Chondrocyte (in vitro differentiated cells): ENCODE results near the gene ERAP2. TPM values are rescaled to one million over a fixed set of nuclear protein-coding genes. Genes with fewer than 3 reads are reported as not detected.

Experiments
- DNase-seq: peaks from one replicate; pipeline ENCODE4 v3.0.0; 2021; ENCODE audit warnings: mixed read lengths, low spot score
- H3K27ac Mint-ChIP-seq: one replicate; pipeline ENCODE4 v1.8.0; 2021; ENCODE audit warnings: mild to moderate bottlenecking, moderate library complexity, mixed read lengths; ENCODE audit not compliant: unreplicated experiment
- H3K27me3 Mint-ChIP-seq: 2 replicates; pipeline ENCODE4 v1.8.0; 2021; ENCODE audit warnings: low read depth, mixed read lengths
- H3K36me3 Mint-ChIP-seq: 2 replicates; pipeline ENCODE4 v1.8.0; 2021; ENCODE audit warnings: low read depth, mixed read lengths
- H3K4me1 Mint-ChIP-seq: 2 replicates; pipeline ENCODE4 v1.8.0; 2021; ENCODE audit warnings: low read depth, mild to moderate bottlenecking, mixed read lengths
- H3K4me3 Mint-ChIP-seq: one replicate; pipeline ENCODE4 v1.8.0; 2021; ENCODE audit warnings: mild to moderate bottlenecking, moderate library complexity, mixed read lengths; ENCODE audit not compliant: unreplicated experiment
- H3K9me3 Mint-ChIP-seq: 2 replicates; pipeline ENCODE4 v1.8.0; 2021; ENCODE audit warnings: low read depth, mixed read lengths
- CTCF ChIP-seq: fragments of 200-600 bp; sonication (generic); IDR thresholded peaks from 2 replicates; pipeline ENCODE4 v1.5.0; 2021; ENCODE audit warnings: antibody characterized with exemption, mild to moderate bottlenecking, moderate library complexity
- total RNA-seq: library from RNA; stranded (reverse); gene quantifications from 3 replicates; pipeline ENCODE4 v1.2.1, GENCODE V29; 2021

Gene ERAP2
- total RNA-seq, 1 donor from 2014 or later: 2.2 TPM

GRCh38 chr5:96863114-96863513, 13.2 kb upstream of the ERAP2 start:
- TF ChIP-seq CTCF: no peak

GRCh38 chr5:96863949-96864584, 12.2 kb upstream of the ERAP2 start:
- H3K27me3 Mint-ChIP-seq: no peaks in the 10 kb centered on the region
- TF ChIP-seq CTCF: no peak
- no peak overlapping the region for H3K4me3 Mint-ChIP-seq
- no peak for DNase-seq
- no peaks in the 10 kb centered on the region for H3K9me3 Mint-ChIP-seq
- H3K36me3 Mint-ChIP-seq: no peaks in the 10 kb centered on the region
- H3K4me1 Mint-ChIP-seq: no peaks in the 10 kb centered on the region
- H3K27ac Mint-ChIP-seq: no peak overlapping the region

More at GRCh38 chr5:96863114-96863513, 13.2 kb upstream of the ERAP2 start:
- no peaks in the 10 kb centered on the region for H3K9me3 Mint-ChIP-seq
- no peak overlapping the region for H3K27ac Mint-ChIP-seq
- no peaks in the 10 kb centered on the region for H3K36me3 Mint-ChIP-seq
- H3K4me1 Mint-ChIP-seq: no peaks in the 10 kb centered on the region
- DNase-seq: no peak
- H3K27me3 Mint-ChIP-seq: no peaks in the 10 kb centered on the region
- H3K4me3 Mint-ChIP-seq: no peak overlapping the region

GRCh38 chr5:96864922-96865530, 11.3 kb upstream of the ERAP2 start:
- H3K27ac Mint-ChIP-seq: no peak overlapping the region
- H3K36me3 Mint-ChIP-seq: no peaks in the 10 kb centered on the region
- no peak for TF ChIP-seq CTCF
- H3K27me3 Mint-ChIP-seq: no peaks in the 10 kb centered on the region
- H3K9me3 Mint-ChIP-seq: no peaks in the 10 kb centered on the region
- no peak overlapping the region for H3K4me3 Mint-ChIP-seq
- no peaks in the 10 kb centered on the region for H3K4me1 Mint-ChIP-seq
- no peak for DNase-seq

- no peak overlapping the region for H3K27ac Mint-ChIP-seq
- H3K4me1 Mint-ChIP-seq: no peaks in the 10 kb centered on the region
- no peaks in the 10 kb centered on the region for H3K27me3 Mint-ChIP-seq
- DNase-seq: no peak
- TF ChIP-seq CTCF: peak; percentile 94
- no peaks in the 10 kb centered on the region for H3K9me3 Mint-ChIP-seq
- H3K4me3 Mint-ChIP-seq: no peak overlapping the region
- H3K36me3 Mint-ChIP-seq: no peaks in the 10 kb centered on the region
These were observed 7.5 kb upstream of the ERAP2 start for GRCh38 chr5:96868603-96869371.

GRCh38 chr5:96869372-96869641, 7.0 kb upstream of the ERAP2 start:
- no peak overlapping the region for H3K4me3 Mint-ChIP-seq
- H3K36me3 Mint-ChIP-seq: no peaks in the 10 kb centered on the region
- no peaks in the 10 kb centered on the region for H3K4me1 Mint-ChIP-seq
- H3K27ac Mint-ChIP-seq: no peak overlapping the region
- H3K9me3 Mint-ChIP-seq: no peaks in the 10 kb centered on the region
- no peaks in the 10 kb centered on the region for H3K27me3 Mint-ChIP-seq
- no peak for DNase-seq
- no peak for TF ChIP-seq CTCF
